ENCODE measurements around the gene PDE6A.

- TF ChIP-seq CTCF (IDR thresholded peaks at IDR 0.05; ENCODE audit: control extremely low read depth in 1 of 3, insufficient read depth in 1 of 3, low read depth in 1 of 3, low read length in 3 of 3) (no peak), SRF (IDR thresholded peaks at IDR 0.05; ENCODE audit: low read depth, low read length) (no peak), MAX (IDR thresholded peaks at IDR 0.05) (no peak), JUND (IDR thresholded peaks at IDR 0.05; ENCODE audit: low read length) (no peak), YY1 (IDR thresholded peaks at IDR 0.05; ENCODE audit: low read depth, low read length) (no peak), KDM5A (IDR thresholded peaks at IDR 0.05; ENCODE audit: low read length) (no peak), SUZ12 (IDR thresholded peaks at IDR 0.05; ENCODE audit: low read length) (no peak), BACH1 (IDR thresholded peaks at IDR 0.05; ENCODE audit: low read length) (no peak), SIN3A (conservative IDR thresholded peaks at IDR 0.05 in 1 of 2, IDR thresholded peaks at IDR 0.05 in 1 of 2; ENCODE audit: low read depth in 1 of 2, low read length in 2 of 2) (no peak), POLR2A (IDR thresholded peaks at IDR 0.05; ENCODE audit: control extremely low read depth in 1 of 2, low read depth in 2 of 2, low read length in 2 of 2) (no peak), MAFK (IDR thresholded peaks at IDR 0.05; ENCODE audit: low read depth, low read length) (no peak)
These were observed 12.1 kb upstream of the PDE6A start for GRCh38 chr5:149956685-149957084.
